OCI-LY3 (cell line): ENCODE measurements around the gene EEF1G.

ENCODE experiments used
- EZH2phosphoT487 ChIP-seq: fragments of 200-600 bp; shearing (Covaris generic); IDR thresholded peaks from 2 replicates; pipeline ENCODE4 v1.6.1; 2018; ENCODE audit warnings: antibody characterized with exemption, mixed run types, low read depth
- TF ChIP-seq, protein P1 (sequence below): fragments of 200-600, 300-600 bp; sonication (generic); IDR thresholded peaks from 2 replicates; pipeline ENCODE4 v1.5.1; 2014; ENCODE audit warnings: antibody characterized with exemption, low read length, low read depth

DNA sequence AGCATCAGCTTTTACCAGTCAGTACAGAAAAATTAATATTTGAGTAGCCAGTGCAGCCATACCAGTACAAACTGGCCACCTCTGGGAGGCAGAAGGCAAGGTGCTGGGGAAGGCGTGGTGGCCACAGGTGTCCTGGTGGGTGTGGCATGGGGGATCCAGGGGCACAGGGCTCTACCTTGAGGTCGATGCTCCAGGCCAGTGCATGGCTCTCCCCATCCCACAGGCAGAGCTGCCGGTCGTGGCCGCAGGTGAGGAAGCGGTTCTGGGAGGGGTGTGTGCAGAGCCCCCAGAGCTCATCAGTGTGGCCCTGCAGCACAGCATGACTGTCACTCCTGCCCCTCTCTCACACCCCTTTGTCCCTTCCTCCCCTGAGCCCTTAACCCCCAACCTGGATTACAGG is 31.8 kb upstream of the EEF1G start:
- TF ChIP-seq, protein P1, sequence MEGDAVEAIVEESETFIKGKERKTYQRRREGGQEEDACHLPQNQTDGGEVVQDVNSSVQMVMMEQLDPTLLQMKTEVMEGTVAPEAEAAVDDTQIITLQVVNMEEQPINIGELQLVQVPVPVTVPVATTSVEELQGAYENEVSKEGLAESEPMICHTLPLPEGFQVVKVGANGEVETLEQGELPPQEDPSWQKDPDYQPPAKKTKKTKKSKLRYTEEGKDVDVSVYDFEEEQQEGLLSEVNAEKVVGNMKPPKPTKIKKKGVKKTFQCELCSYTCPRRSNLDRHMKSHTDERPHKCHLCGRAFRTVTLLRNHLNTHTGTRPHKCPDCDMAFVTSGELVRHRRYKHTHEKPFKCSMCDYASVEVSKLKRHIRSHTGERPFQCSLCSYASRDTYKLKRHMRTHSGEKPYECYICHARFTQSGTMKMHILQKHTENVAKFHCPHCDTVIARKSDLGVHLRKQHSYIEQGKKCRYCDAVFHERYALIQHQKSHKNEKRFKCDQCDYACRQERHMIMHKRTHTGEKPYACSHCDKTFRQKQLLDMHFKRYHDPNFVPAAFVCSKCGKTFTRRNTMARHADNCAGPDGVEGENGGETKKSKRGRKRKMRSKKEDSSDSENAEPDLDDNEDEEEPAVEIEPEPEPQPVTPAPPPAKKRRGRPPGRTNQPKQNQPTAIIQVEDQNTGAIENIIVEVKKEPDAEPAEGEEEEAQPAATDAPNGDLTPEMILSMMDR, result no peak
- TF ChIP-seq EZH2phosphoT487, result no peak
